Activated naive CD4-positive, alpha-beta T cell treated with anti-CD3 and anti-CD28 coated beads, Interleukin-2, amount 10 ng/mL, durations not matched to agents 7 days and 5 days (primary cell): ENCODE measurements around the gene C4orf50.

ENCODE experiments used
- CTCF ChIA-PET: fragments of 350-600 bp; sonication (Branson Sonifier 250); formaldehyde crosslinking; loops from one replicate; lab custom pipeline; 2021; ENCODE audit warnings: antibody characterized with exemption; lab: Charles Lee
- DNase-seq: peaks from one replicate; pipeline ENCODE4 v3.0.0-alpha.2; 2020
- H3K27ac Mint-ChIP-seq: one replicate; pipeline ENCODE4 v1.8.0; 2021; ENCODE audit warnings: mild to moderate bottlenecking, moderate library complexity, mixed read lengths
- H3K27me3 Mint-ChIP-seq: one replicate; pipeline ENCODE4 v1.8.0; 2021; ENCODE audit warnings: mild to moderate bottlenecking, mixed read lengths
- H3K36me3 Mint-ChIP-seq: one replicate; pipeline ENCODE4 v1.8.0; 2021; ENCODE audit warnings: mixed read lengths
- H3K4me1 Mint-ChIP-seq: one replicate; pipeline ENCODE4 v1.8.0; 2021; ENCODE audit warnings: mixed read lengths
- H3K4me3 Mint-ChIP-seq: one replicate; pipeline ENCODE4 v1.8.0; 2021; ENCODE audit warnings: mild to moderate bottlenecking, moderate library complexity, mixed read lengths
- H3K9me3 Mint-ChIP-seq: one replicate; pipeline ENCODE4 v1.8.0; 2021; ENCODE audit warnings: mixed read lengths

Gene C4orf50

DNA sequence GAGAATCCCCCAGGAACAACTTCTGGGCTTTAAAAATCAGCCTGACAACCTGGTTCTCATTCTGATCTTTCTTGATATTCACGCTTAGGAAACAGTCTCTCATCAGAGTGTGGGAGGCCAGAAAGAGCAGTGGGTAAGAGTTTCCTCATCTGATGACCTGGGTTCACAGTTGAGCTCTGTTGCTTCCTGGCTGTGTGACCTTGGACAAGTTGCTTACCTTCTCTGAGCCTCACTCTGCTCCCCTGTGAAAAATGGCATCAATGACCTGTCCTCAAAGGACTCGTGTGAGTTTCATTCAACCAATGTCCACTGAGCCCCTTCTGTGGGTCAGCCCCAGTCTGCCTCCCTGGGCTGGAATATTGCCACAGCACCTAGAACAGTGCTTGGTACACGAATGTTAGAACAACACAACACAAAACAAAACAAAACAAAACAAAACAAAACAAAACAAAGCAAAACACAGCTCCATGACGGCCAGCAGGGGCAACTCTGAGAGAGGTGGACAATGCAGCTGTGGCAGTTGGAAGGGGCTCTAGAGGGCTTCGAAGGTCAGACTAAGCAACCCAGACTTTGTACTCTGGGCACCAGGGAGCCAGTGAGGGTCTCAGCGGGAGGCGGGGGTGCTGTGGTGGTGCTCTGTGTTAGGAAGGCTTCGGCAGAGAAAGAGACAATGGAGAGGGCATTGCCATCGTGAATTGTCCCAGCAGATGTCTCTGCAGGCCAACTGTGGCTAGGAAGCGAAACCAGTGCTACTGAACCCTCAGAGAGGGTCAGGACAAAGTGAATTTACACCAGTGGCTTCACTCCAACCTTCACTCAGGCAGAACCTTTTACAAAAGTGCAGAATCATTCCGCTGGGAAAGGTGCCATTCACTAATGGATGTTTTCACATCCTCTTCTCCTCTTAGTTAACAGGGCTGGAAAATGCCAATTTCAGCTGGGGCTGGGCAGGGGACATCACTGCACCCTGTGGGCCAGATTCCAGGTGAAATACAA is 14.3 kb upstream of the C4orf50 start:
- no peak overlapping the region for H3K4me3 Mint-ChIP-seq
- H3K27me3 Mint-ChIP-seq: peaks cover 5% of the 10 kb centered on the region
- DNase-seq: no peak
- CTCF ChIA-PET: interaction anchor here (1.2 kb wide), 1 partner anchor 75 kb away, joined by 3 read pairs; no protein-coding TSS in a partner anchor
- H3K9me3 Mint-ChIP-seq: no peaks in the 10 kb centered on the region
- no peaks in the 10 kb centered on the region for H3K4me1 Mint-ChIP-seq
- H3K27ac Mint-ChIP-seq: no peak overlapping the region
- H3K36me3 Mint-ChIP-seq: no peaks in the 10 kb centered on the region

DNA sequence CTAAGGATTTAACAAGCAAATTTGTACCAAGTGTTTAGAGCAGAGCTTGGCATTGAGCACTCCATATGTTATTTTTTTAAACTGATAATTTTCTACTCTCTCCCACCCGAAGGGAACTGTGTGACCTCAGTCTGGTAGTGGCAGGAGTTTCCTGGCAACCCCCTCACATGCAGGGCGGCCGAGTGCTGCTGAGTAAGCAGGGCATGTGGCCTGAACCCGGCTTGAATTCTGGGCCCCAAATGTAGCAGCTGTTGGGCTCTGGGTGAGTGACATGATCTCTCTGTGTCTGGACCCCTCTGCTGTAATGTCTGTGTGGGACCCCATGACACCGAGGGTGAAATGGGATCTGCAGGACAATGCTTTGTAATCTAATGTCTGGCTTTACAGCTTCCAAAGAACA is 13.6 kb upstream of the C4orf50 start:
- CTCF ChIA-PET: interaction anchor here (1.3 kb wide), 1 partner anchor 12 kb away, joined by 4 read pairs; no protein-coding TSS in a partner anchor
- H3K27ac Mint-ChIP-seq: no peak overlapping the region
- peaks cover 5% of the 10 kb centered on the region for H3K27me3 Mint-ChIP-seq
- no peaks in the 10 kb centered on the region for H3K36me3 Mint-ChIP-seq
- no peak overlapping the region for H3K4me3 Mint-ChIP-seq
- H3K4me1 Mint-ChIP-seq: no peaks in the 10 kb centered on the region
- no peaks in the 10 kb centered on the region for H3K9me3 Mint-ChIP-seq
- DNase-seq: no peak

- no peak for DNase-seq
- Mint-ChIP-seq H3K27ac (no peak overlapping the region), H3K4me1 (no peaks in the 10 kb centered on the region), H3K36me3 (no peaks in the 10 kb centered on the region), H3K9me3 (no peaks in the 10 kb centered on the region), H3K27me3 (peaks cover 5% of the 10 kb centered on the region), H3K4me3 (no peak overlapping the region)
- CTCF ChIA-PET: interaction anchor here (1.3 kb wide), 1 partner anchor 10 kb away, joined by 4 read pairs; no protein-coding TSS in a partner anchor
Observed at GRCh38 chr4:6030679-6031078, 12.4 kb upstream of the C4orf50 start.

GRCh38 chr4:6029254-6029653 is 11.0 kb upstream of the C4orf50 start:
- CTCF ChIA-PET: no interaction called here
- no peak overlapping the region for H3K27ac Mint-ChIP-seq
- no peak for DNase-seq
- no peaks in the 10 kb centered on the region for H3K36me3 Mint-ChIP-seq
- H3K4me1 Mint-ChIP-seq: no peaks in the 10 kb centered on the region
- H3K9me3 Mint-ChIP-seq: no peaks in the 10 kb centered on the region
- peaks cover 5% of the 10 kb centered on the region for H3K27me3 Mint-ChIP-seq
- H3K4me3 Mint-ChIP-seq: no peak overlapping the region

DNA sequence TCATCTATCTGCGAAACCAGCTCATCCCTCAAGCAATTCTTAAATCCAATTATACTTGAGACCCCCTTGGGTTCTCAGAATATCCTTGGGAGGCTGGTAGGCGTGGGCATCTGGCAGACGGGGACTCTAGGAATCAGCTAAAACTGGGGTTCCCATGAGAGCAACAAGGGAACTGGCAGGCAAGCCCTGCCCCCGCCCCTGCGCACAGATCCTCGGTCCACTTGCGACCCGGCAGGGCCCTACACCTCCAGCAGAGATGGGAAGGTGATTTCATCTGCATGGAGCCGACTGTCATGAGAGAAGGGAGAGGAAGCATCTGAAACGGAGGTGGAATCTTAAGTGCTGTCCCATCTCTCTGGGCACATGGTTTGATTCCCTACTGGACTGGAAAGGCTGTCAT is 9.9 kb upstream of the C4orf50 start:
- Mint-ChIP-seq H3K36me3 (no peaks in the 10 kb centered on the region), H3K27ac (no peak overlapping the region), H3K9me3 (no peaks in the 10 kb centered on the region), H3K27me3 (peaks cover 11% of the 10 kb centered on the region), H3K4me3 (no peak overlapping the region), H3K4me1 (no peaks in the 10 kb centered on the region)
- CTCF ChIA-PET: no interaction called here
- no peak for DNase-seq

GRCh38 chr4:6027392-6027791 is 9.2 kb upstream of the C4orf50 start:
- no peak for DNase-seq
- Mint-ChIP-seq H3K9me3 (no peaks in the 10 kb centered on the region), H3K4me1 (no peaks in the 10 kb centered on the region), H3K27me3 (peaks cover 11% of the 10 kb centered on the region), H3K4me3 (no peak overlapping the region), H3K27ac (no peak overlapping the region), H3K36me3 (no peaks in the 10 kb centered on the region)
- CTCF ChIA-PET: no interaction called here

GRCh38 chr4:6024313-6024960 is 6.2 kb upstream of the C4orf50 start:
- no peak overlapping the region for H3K27ac Mint-ChIP-seq
- peaks cover 6% of the 10 kb centered on the region for H3K27me3 Mint-ChIP-seq
- no peaks in the 10 kb centered on the region for H3K9me3 Mint-ChIP-seq

GRCh38 chr4:6023731-6024130 is 5.5 kb upstream of the C4orf50 start:
- Mint-ChIP-seq H3K27me3 (peaks cover 6% of the 10 kb centered on the region), H3K4me1 (no peaks in the 10 kb centered on the region), H3K9me3 (no peaks in the 10 kb centered on the region), H3K27ac (no peak overlapping the region), H3K4me3 (no peak overlapping the region), H3K36me3 (no peaks in the 10 kb centered on the region)
- no peak for DNase-seq
- CTCF ChIA-PET: no interaction called here

More at GRCh38 chr4:6024313-6024960, 6.2 kb upstream of the C4orf50 start:
- Mint-ChIP-seq H3K4me3 (no peak overlapping the region), H3K36me3 (no peaks in the 10 kb centered on the region), H3K4me1 (no peaks in the 10 kb centered on the region)
- CTCF ChIA-PET: no interaction called here
- no peak for DNase-seq

- DNase-seq: no peak
- Mint-ChIP-seq H3K9me3 (no peaks in the 10 kb centered on the region), H3K4me1 (no peaks in the 10 kb centered on the region), H3K27me3 (peaks cover 6% of the 10 kb centered on the region), H3K27ac (no peak overlapping the region), H3K4me3 (no peak overlapping the region), H3K36me3 (no peaks in the 10 kb centered on the region)
- CTCF ChIA-PET: no interaction called here
Observed at GRCh38 chr4:6022607-6023288, 4.5 kb upstream of the C4orf50 start.

- Mint-ChIP-seq H3K27me3 (peaks cover 6% of the 10 kb centered on the region), H3K9me3 (no peaks in the 10 kb centered on the region), H3K27ac (no peak overlapping the region), H3K36me3 (no peaks in the 10 kb centered on the region), H3K4me1 (no peaks in the 10 kb centered on the region), H3K4me3 (no peak overlapping the region)
- CTCF ChIA-PET: no interaction called here
- no peak for DNase-seq
Observed at GRCh38 chr4:6021831-6022606, 3.8 kb upstream of the C4orf50 start.

- no peaks in the 10 kb centered on the region for H3K36me3 Mint-ChIP-seq
- no peak overlapping the region for H3K4me3 Mint-ChIP-seq
- H3K27me3 Mint-ChIP-seq: peaks cover 6% of the 10 kb centered on the region
- H3K4me1 Mint-ChIP-seq: no peaks in the 10 kb centered on the region
- CTCF ChIA-PET: interaction anchor here (1.2 to 1.9 kb wide), 3 partner anchors 9 to 12 kb away, joined by 4 to 6 read pairs (median 4); no protein-coding TSS in a partner anchor
- DNase-seq: no peak
- no peak overlapping the region for H3K27ac Mint-ChIP-seq
- H3K9me3 Mint-ChIP-seq: no peaks in the 10 kb centered on the region
Observed at GRCh38 chr4:6020613-6021012, 2.4 kb upstream of the C4orf50 start.

DNA sequence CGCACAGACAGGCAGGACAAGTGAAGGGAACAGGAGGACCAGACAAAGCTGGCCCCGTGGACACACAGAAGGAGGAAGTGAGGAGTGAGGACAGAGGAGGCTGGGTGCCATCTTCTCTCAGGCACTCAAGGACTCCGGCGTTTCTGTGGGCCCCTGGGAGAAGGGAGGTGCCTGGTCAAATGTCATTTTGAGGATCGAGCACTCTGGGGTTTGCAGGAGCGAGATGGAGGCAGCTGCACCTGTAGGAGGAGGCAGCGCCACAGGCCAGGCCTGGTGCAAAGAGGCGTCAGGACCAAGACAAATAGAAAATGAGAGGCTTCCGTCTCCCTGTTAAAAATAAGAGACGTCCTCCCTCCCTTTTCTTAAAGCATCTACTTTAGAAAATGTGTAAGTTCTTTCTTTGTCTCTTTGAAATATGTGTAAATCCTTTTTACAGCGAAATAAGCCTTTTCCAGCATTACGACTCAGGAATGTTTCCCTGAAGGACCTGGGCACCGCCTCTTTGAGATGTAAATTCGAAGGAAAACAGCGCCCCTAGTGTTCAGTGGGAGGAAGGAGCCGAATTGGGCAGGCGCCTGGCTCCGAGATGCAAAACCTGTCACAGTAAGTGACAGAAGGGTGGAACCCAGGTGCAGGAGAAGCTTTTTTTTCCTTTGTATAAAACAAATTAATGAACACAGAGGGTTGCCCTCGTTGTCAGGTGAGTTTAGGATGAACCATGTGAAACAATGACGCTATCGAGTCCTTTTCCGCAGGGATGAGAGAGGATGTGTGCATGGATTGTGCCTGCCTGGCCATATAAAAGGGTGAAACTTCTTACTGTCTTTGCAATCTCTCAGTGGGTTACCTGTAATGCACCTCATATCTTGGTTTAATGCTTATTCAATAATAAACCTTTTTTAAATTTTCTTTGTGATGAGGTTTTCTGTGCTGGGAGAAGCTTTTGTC is 1.4 kb upstream of the C4orf50 start:
- no peak overlapping the region for H3K4me3 Mint-ChIP-seq

More for the DNA sequence above, 1.4 kb upstream of the C4orf50 start:
- Mint-ChIP-seq H3K27ac (no peak overlapping the region), H3K4me1 (no peaks in the 10 kb centered on the region), H3K36me3 (no peaks in the 10 kb centered on the region), H3K9me3 (no peaks in the 10 kb centered on the region), H3K27me3 (peaks cover 6% of the 10 kb centered on the region)
- DNase-seq: peak; percentile 52
- CTCF ChIA-PET: interaction anchor here (1.2 to 1.9 kb wide), 4 partner anchors 8 to 19 kb away, joined by 3 to 6 read pairs (median 4); no protein-coding TSS in a partner anchor
